ENCODE measurements around the gene CTBP2.

The CTBP2 gene

DNA sequence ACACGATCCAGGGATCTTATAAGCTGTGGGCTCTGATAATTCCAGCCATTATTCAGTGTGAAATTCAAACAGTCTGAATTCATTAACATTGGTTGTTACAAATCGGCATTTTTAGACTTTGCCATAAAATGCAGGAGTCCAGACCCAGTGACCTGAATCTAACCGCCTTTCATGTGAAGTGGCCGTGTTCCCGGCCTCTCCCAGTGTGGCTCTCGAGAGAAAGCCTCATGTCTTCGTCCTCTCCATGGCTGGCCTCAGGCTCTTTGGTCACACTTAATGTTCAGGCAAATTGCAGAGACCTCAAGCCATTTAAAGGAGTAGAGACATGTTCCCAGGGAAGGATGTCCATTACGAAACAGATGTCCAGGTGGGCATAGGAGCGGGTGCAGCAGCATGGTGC, 59.3 kb downstream of the CTBP2 start:
- H3K18ac ChIP-seq (ENCODE audit: low read length): no peak overlapping the region
- DNase-seq (ENCODE audit: low spot score): no peak
- no peak overlapping the region for H2AK5ac ChIP-seq (ENCODE audit: low read depth, low read length)
- no peak overlapping the region for H4K8ac ChIP-seq (ENCODE audit: low read depth, low read length)
- H3K9ac ChIP-seq (ENCODE audit: low read depth, low read length, poor library complexity): no peak overlapping the region
- peaks cover 10 to 58% of the 10 kb centered on the region in 2 donors for H3K36me3 ChIP-seq (replicated peaks in 1 of 2; ENCODE audit: control insufficient read depth in 2 of 2, insufficient read depth in 2 of 2, low read length in 2 of 2)
- H2BK15ac ChIP-seq (ENCODE audit: low read length): no peak overlapping the region
- no peak overlapping the region for H4K91ac ChIP-seq (ENCODE audit: low read depth, low read length, poor library complexity)
- no peak overlapping the region for H3K14ac ChIP-seq (ENCODE audit: low read length)
- no CpG with 5 or more reads among the region's 9 CpGs for WGBS, 2 donors (ENCODE audit: extremely low coverage in 2 of 2, insufficient read length in 2 of 2, insufficient replicate concordance in 1 of 2)
- no peak overlapping the region for H3K4me2 ChIP-seq (ENCODE audit: insufficient read depth, low read length, poor library complexity, severe bottlenecking)
- H3K23ac ChIP-seq (ENCODE audit: low read depth, low read length, poor library complexity): no peak overlapping the region
- no peak overlapping the region for H3K4ac ChIP-seq (ENCODE audit: low read length)
- H2BK12ac ChIP-seq (ENCODE audit: low read length): no peak overlapping the region
- H3K9me3 ChIP-seq (replicated peaks in 1 of 2; ENCODE audit: control insufficient read depth in 2 of 2, insufficient read depth in 1 of 2, low read depth in 1 of 2, low read length in 2 of 2): no peaks in the 10 kb centered on the region
- H3K79me1 ChIP-seq (ENCODE audit: low read depth, low read length): peaks cover 14% of the 10 kb centered on the region
- no peak overlapping the region for H3K27ac ChIP-seq (replicated peaks; ENCODE audit: low read length)
- no peak overlapping the region for H2BK5ac ChIP-seq (ENCODE audit: low read length)
- H3K4me1 ChIP-seq (ENCODE audit: control insufficient read depth in 2 of 2, insufficient read depth in 1 of 2, low read depth in 1 of 2, low read length in 2 of 2): peaks cover 7 to 14% of the 10 kb centered on the region in 2 donors
- H2AFZ ChIP-seq (ENCODE audit: low read length): no peak overlapping the region
- no peak overlapping the region for H2BK120ac ChIP-seq (ENCODE audit: low read depth, low read length)
- H3K27me3 ChIP-seq (ENCODE audit: control insufficient read depth in 3 of 3, insufficient read depth in 3 of 3, low read depth in 1 of 3, low read length in 3 of 3): no peaks in the 10 kb centered on the region
- H3K4me3 ChIP-seq (ENCODE audit: low read length in 2 of 2): no peak overlapping the region

DNA sequence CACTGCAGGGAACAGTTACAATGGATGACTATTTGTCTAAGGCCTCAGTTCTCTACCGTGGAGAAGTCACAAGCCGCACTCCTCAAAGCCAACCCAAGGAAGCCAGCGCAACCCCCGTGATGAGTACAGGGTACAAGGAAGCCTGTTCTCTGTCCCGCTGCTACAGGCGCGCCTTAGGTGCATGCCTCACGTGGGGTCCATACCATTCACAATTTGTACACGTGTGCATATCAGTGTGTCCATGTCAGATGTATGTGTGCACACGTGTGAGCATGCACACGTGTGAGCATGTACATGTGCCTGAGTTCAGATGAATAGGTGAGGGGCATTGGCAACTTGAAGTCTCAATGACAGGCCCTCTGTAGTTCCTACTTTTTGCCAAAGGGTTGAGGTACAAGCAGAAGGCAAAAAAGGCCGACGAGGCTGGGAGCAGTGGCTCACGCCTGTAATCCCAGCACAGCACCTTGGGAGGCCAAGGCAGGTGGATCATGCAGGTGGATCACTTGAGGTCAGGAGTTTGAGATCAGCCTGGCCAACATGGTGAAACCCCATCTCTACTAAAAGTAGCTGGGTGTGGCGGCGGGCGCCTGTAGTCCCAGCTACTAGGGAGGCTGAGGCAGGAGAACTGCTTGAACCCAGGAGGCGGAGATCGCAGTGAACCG, 62.8 kb downstream of the CTBP2 start:
- Histone ChIP-seq H2BK120ac (ENCODE audit: low read depth, low read length) (no peak overlapping the region), H3K4me2 (ENCODE audit: insufficient read depth, low read length, poor library complexity, severe bottlenecking) (no peak overlapping the region), H2BK12ac (ENCODE audit: low read length) (peak overlapping the region; percentile 80), H3K79me1 (ENCODE audit: low read depth, low read length) (peaks cover 16% of the 10 kb centered on the region), H3K18ac (ENCODE audit: low read length) (no peak overlapping the region), H3K27ac (replicated peaks; ENCODE audit: low read length) (no peak overlapping the region), H2AFZ (ENCODE audit: low read length) (no peak overlapping the region), H3K36me3 (replicated peaks in 1 of 2; ENCODE audit: control insufficient read depth in 2 of 2, insufficient read depth in 2 of 2, low read length in 2 of 2) (peaks cover 15 to 56% of the 10 kb centered on the region in 2 donors), H4K8ac (ENCODE audit: low read depth, low read length) (no peak overlapping the region), H3K23ac (ENCODE audit: low read depth, low read length, poor library complexity) (no peak overlapping the region), H3K4me3 (ENCODE audit: low read length in 2 of 2) (no peak overlapping the region), H3K9ac (ENCODE audit: low read depth, low read length, poor library complexity) (peak overlapping the region; percentile 24), H2BK15ac (ENCODE audit: low read length) (no peak overlapping the region), H3K4me1 (ENCODE audit: control insufficient read depth in 2 of 2, insufficient read depth in 1 of 2, low read depth in 1 of 2, low read length in 2 of 2) (peaks cover 11 to 29% of the 10 kb centered on the region in 2 donors), H2BK5ac (ENCODE audit: low read length) (no peak overlapping the region), H3K9me3 (replicated peaks in 1 of 2; ENCODE audit: control insufficient read depth in 2 of 2, insufficient read depth in 1 of 2, low read depth in 1 of 2, low read length in 2 of 2) (no peaks in the 10 kb centered on the region), H2AK5ac (ENCODE audit: low read depth, low read length) (no peak overlapping the region), H3K4ac (ENCODE audit: low read length) (no peak overlapping the region), H3K27me3 (ENCODE audit: control insufficient read depth in 3 of 3, insufficient read depth in 3 of 3, low read depth in 1 of 3, low read length in 3 of 3) (no peaks in the 10 kb centered on the region), H3K14ac (ENCODE audit: low read length) (peak overlapping the region; percentile 78), H4K91ac (ENCODE audit: low read depth, low read length, poor library complexity) (no peak overlapping the region)
- no peak for DNase-seq (ENCODE audit: low spot score)
- WGBS, 2 donors (ENCODE audit: extremely low coverage in 2 of 2, insufficient read length in 2 of 2, insufficient replicate concordance in 1 of 2): no CpG with 5 or more reads among the region's 20 CpGs

DNA sequence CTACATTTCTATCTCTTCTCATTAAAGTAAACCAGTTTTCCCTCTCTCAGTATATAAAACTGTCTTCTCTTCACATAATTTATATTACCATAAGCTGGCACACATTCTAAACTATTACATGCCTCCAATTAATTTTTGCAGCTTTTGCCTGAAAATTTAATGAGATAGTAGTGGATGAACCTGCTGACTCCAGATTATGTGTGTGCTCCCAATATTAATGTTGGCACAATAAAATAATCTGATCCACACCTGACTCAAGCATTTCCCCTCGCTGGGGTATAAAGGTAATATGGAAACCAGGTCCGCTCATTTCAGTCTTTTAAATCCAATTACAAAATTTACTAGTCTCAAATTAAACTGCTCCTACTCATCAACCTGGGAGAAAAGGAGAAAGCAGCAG, 63.4 kb downstream of the CTBP2 start:
- H3K27ac ChIP-seq (replicated peaks; ENCODE audit: low read length): no peak overlapping the region
- peaks cover 18% of the 10 kb centered on the region for H3K79me1 ChIP-seq (ENCODE audit: low read depth, low read length)
- no peak overlapping the region for H3K4me3 ChIP-seq (ENCODE audit: low read length in 2 of 2)
- no peak overlapping the region for H2AK5ac ChIP-seq (ENCODE audit: low read depth, low read length)
- H2BK120ac ChIP-seq (ENCODE audit: low read depth, low read length): no peak overlapping the region
- H3K27me3 ChIP-seq (ENCODE audit: control insufficient read depth in 3 of 3, insufficient read depth in 3 of 3, low read depth in 1 of 3, low read length in 3 of 3): no peaks in the 10 kb centered on the region
- no peak for DNase-seq (ENCODE audit: low spot score)
- no peaks in the 10 kb centered on the region for H3K9me3 ChIP-seq (replicated peaks in 1 of 2; ENCODE audit: control insufficient read depth in 2 of 2, insufficient read depth in 1 of 2, low read depth in 1 of 2, low read length in 2 of 2)
- no peak overlapping the region for H2BK12ac ChIP-seq (ENCODE audit: low read length)
- H4K91ac ChIP-seq (ENCODE audit: low read depth, low read length, poor library complexity): no peak overlapping the region
- H4K8ac ChIP-seq (ENCODE audit: low read depth, low read length): no peak overlapping the region
- no peak overlapping the region for H3K9ac ChIP-seq (ENCODE audit: low read depth, low read length, poor library complexity)
- H3K4me1 ChIP-seq (ENCODE audit: control insufficient read depth in 2 of 2, insufficient read depth in 1 of 2, low read depth in 1 of 2, low read length in 2 of 2): peaks cover 11 to 31% of the 10 kb centered on the region in 2 donors
- H2AFZ ChIP-seq (ENCODE audit: low read length): no peak overlapping the region
- no peak overlapping the region for H2BK5ac ChIP-seq (ENCODE audit: low read length)
- no peak overlapping the region for H3K4ac ChIP-seq (ENCODE audit: low read length)
- H3K23ac ChIP-seq (ENCODE audit: low read depth, low read length, poor library complexity): no peak overlapping the region
- H3K18ac ChIP-seq (ENCODE audit: low read length): no peak overlapping the region
- H3K14ac ChIP-seq (ENCODE audit: low read length): no peak overlapping the region
- peaks cover 15 to 52% of the 10 kb centered on the region in 2 donors for H3K36me3 ChIP-seq (replicated peaks in 1 of 2; ENCODE audit: control insufficient read depth in 2 of 2, insufficient read depth in 2 of 2, low read length in 2 of 2)
- no peak overlapping the region for H3K4me2 ChIP-seq (ENCODE audit: insufficient read depth, low read length, poor library complexity, severe bottlenecking)
- no CpG with 5 or more reads among the region's 2 CpGs for WGBS, 2 donors (ENCODE audit: extremely low coverage in 2 of 2, insufficient read length in 2 of 2, insufficient replicate concordance in 1 of 2)
- no peak overlapping the region for H2BK15ac ChIP-seq (ENCODE audit: low read length)

DNA sequence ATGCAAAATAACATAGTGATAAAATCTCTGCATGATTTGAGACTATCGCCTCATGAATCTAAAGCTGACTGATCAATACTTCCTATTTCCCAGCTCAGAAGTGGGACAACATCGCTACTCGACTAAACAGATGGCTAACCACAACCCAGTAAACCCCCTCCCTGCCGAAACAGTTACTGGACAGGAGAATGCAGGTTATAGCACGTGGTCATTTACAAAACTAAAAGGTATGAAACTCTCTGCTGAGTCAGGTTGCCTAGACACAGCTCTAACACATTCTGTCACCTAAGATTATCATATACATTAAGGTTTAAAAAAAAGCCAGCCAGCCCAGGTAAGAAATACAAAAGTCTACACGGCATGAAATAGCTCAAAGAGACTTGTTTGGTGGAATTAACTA, 64.0 kb downstream of the CTBP2 start:
- H3K23ac ChIP-seq (ENCODE audit: low read depth, low read length, poor library complexity): no peak overlapping the region
- no peak overlapping the region for H2AK5ac ChIP-seq (ENCODE audit: low read depth, low read length)
- H3K27me3 ChIP-seq (ENCODE audit: control insufficient read depth in 3 of 3, insufficient read depth in 3 of 3, low read depth in 1 of 3, low read length in 3 of 3): no peaks in the 10 kb centered on the region
- peaks cover 18% of the 10 kb centered on the region for H3K79me1 ChIP-seq (ENCODE audit: low read depth, low read length)
- no peak overlapping the region for H2BK12ac ChIP-seq (ENCODE audit: low read length)
- H3K36me3 ChIP-seq (replicated peaks in 1 of 2; ENCODE audit: control insufficient read depth in 2 of 2, insufficient read depth in 2 of 2, low read length in 2 of 2): peaks cover 9 to 46% of the 10 kb centered on the region in 2 donors
- H3K27ac ChIP-seq (replicated peaks; ENCODE audit: low read length): no peak overlapping the region
- H3K4ac ChIP-seq (ENCODE audit: low read length): no peak overlapping the region
- no peak overlapping the region for H3K4me2 ChIP-seq (ENCODE audit: insufficient read depth, low read length, poor library complexity, severe bottlenecking)
- no peak overlapping the region for H4K91ac ChIP-seq (ENCODE audit: low read depth, low read length, poor library complexity)
- no peaks in the 10 kb centered on the region for H3K9me3 ChIP-seq (replicated peaks in 1 of 2; ENCODE audit: control insufficient read depth in 2 of 2, insufficient read depth in 1 of 2, low read depth in 1 of 2, low read length in 2 of 2)
- H2BK5ac ChIP-seq (ENCODE audit: low read length): no peak overlapping the region
- peaks cover 8 to 29% of the 10 kb centered on the region in 2 donors for H3K4me1 ChIP-seq (ENCODE audit: control insufficient read depth in 2 of 2, insufficient read depth in 1 of 2, low read depth in 1 of 2, low read length in 2 of 2)
- H4K8ac ChIP-seq (ENCODE audit: low read depth, low read length): no peak overlapping the region
- no peak overlapping the region for H2BK120ac ChIP-seq (ENCODE audit: low read depth, low read length)
- no peak for DNase-seq (ENCODE audit: low spot score)
- H3K4me3 ChIP-seq (ENCODE audit: low read length in 2 of 2): no peak overlapping the region
- no CpG with 5 or more reads among the region's 6 CpGs for WGBS, 2 donors (ENCODE audit: extremely low coverage in 2 of 2, insufficient read length in 2 of 2, insufficient replicate concordance in 1 of 2)
- H3K9ac ChIP-seq (ENCODE audit: low read depth, low read length, poor library complexity): no peak overlapping the region
- no peak overlapping the region for H3K18ac ChIP-seq (ENCODE audit: low read length)
- no peak overlapping the region for H2BK15ac ChIP-seq (ENCODE audit: low read length)
- no peak overlapping the region for H3K14ac ChIP-seq (ENCODE audit: low read length)
- no peak overlapping the region for H2AFZ ChIP-seq (ENCODE audit: low read length)
